SH-SY5Y (cell line): ENCODE results near the gene ASPG.

Experiments
- GATA2 ChIP-seq: IDR thresholded peaks from 2 replicates; pipeline ENCODE4 v1.6.1; 2011; ENCODE audit warnings: mild to moderate bottlenecking, low read depth, low read length
- GATA3 ChIP-seq: IDR thresholded peaks from 2 replicates; pipeline ENCODE4 v1.6.1; 2011; ENCODE audit warnings: low read depth, mild to moderate bottlenecking, low read length, moderate library complexity

ASPG gene

DNA sequence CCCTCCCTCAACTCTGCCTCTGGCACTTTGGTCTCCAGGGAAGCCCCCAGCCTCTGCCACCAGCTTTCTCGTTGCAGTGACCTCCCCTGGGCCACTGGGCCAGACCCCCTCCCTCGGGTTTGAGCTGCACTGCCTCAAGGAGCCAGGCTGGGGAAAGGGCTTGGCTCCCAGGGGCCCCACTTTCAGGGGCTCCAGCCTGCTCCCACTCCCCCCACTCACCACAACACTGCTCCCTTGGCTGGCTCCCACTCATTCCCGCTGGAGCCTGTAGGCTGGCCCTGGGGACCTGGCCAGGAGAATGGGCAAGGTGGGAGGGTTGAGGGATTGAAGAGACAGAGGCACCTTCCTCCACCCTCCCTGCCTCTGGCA lies 33.6 kb downstream of the ASPG start:
- TF ChIP-seq GATA2 (no peak), GATA3 (no peak)

DNA sequence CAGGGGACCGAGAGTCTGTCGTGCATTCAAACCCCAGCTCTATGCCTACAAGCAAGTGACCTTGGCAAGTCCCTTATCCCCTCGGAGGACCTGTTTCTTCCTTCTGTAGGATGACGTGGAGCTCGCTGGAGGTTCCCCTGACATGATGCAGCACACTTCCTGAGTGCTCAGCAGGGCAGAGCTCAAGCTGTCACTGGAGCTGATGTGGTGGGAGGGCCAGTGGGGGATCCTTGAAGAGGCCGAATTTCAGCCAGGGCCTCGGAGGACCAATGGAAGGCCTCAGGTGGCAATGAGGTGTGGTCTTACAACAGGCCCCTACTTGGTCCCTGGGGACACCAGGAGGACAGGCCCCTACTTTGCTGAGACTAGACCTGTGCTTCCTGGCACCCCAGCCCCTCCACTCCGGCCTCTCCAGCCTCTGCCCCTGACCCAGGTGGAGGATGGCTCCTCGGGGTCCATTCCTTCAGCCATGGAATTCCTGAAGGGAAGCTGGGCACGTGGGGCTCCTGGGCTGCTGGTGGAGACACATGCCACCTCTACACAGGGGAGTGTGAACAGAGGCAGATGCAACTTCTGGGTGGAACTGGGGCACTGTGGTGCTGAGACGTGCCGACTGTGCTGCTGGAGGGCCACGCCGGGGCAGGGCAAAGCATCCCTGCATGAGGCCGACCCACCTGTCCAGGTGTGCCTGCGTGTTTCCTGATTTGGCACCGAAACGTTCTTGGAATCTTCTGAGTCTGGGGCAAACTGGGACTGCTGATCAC lies 34.2 kb downstream of the ASPG start:
- TF ChIP-seq GATA2, result no peak
- TF ChIP-seq GATA3, result no peak

- TF ChIP-seq GATA2 (no peak), GATA3 (no peak)
Measured at GRCh38 chr14:104120281-104120741, 34.8 kb downstream of the ASPG start.

- TF ChIP-seq GATA2 (no peak), GATA3 (no peak)
Measured at GRCh38 chr14:104121142-104121541, 35.6 kb downstream of the ASPG start.

GRCh38 chr14:104123879-104124278 lies 38.4 kb downstream of the ASPG start:
- TF ChIP-seq GATA2, result no peak
- no peak for TF ChIP-seq GATA3

GRCh38 chr14:104125011-104125410 lies 39.5 kb downstream of the ASPG start:
- TF ChIP-seq GATA2, result no peak
- no peak for TF ChIP-seq GATA3

DNA sequence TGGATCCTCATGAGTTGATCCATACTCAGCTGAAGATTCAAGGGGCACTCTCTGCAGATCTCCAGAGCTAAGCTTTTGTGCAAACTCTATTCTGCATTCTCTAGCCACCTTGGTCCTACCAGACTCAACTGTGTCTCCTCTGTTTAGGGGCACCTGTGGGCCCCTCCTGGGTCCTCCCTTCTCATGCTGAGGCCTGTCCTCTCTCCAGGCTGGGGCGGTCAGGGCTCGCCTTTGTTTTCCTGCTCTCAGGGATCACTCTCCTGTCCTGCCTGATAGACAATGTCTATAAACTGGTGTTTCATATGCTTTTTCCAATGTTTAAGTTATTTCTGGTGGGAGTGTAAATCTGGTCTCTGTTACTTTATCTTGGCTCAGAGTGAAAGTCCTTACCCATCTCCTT lies 41.3 kb downstream of the ASPG start:
- no peak for TF ChIP-seq GATA2
- TF ChIP-seq GATA3, result no peak

DNA sequence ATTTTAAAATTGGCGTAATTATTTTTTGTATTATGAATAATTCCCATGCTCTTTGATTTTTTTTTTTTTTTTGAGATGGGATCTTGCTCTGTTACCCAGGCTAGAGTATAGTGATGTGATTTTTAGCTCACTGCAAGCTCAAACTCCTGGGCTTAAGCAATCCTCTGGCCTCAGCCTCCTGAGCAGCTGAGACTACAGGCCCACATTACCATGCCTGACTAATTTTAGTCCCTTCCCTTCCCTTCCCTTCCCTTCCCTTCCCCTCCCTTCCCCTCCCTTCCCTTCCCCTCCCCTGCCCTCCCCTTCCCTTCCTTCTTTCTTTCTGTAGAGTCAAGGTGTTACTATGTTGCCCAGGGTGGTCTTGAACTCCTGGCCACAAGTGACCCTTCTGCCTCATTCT lies 43.5 kb downstream of the ASPG start:
- TF ChIP-seq GATA3 (no peak), GATA2 (no peak)

- TF ChIP-seq GATA2, result no peak
- no peak for TF ChIP-seq GATA3
Measured at GRCh38 chr14:104129556-104129955, 44.1 kb downstream of the ASPG start.

DNA sequence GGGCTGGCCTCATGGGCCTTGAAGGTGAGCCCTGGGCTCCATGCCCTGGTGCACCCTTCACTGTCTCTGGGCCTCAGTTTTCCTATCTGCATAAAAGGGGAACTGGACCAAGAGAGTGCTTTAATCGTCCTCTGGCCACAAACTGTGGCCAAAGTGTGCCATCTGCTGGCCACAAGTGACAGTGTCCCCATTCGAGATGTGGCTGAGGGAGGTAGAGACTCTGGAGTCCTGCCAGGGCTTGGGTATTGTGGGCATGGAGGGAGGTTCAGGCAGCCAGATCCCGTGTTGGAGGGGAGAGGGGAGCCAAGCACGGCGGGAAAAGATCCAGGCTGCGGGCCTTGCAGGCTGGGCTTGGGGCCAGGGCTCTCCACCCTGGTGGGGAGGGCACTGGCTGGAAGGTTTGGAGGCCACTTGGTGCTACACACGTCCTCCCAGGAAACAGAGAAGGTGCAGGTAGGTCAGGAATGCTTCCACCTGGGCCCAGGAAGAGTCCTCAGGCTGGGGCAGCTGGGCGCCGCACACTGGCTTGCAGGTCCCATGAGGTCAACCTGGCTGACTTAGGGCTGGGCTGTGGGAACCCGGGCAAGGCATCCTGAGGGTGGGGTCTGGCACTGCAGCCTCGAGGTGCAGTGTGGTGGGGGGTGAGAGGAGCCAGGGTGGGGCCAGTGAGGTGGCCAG lies 45.6 kb downstream of the ASPG start:
- TF ChIP-seq GATA2, result no peak
- TF ChIP-seq GATA3, result no peak

GRCh38 chr14:104131968-104132732 lies 46.6 kb downstream of the ASPG start:
- no peak for TF ChIP-seq GATA3
- TF ChIP-seq GATA2, result no peak

DNA sequence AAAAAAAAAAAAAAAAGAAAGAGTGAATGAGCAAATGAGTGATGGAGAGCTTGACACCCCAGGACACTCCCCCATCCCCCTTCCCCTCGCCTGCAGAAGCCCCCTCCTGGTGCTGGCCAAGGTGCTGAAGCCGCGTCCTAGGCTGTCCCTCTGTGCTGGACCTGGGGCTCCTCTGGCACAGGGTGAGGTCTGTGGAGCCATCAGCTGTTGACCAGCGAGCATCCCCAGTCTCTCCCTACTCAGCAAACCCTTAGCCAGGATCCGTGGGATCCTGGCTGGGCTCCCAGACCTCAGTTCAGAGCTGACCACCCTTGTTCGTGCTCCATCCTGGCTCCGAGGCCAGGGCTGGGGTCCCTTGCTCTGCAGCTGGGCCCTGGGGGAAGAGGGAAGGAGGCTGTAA lies 47.5 kb downstream of the ASPG start:
- TF ChIP-seq GATA3, result no peak
- no peak for TF ChIP-seq GATA2

- TF ChIP-seq GATA2, result no peak
- TF ChIP-seq GATA3, result no peak
Measured at GRCh38 chr14:104133496-104133895, 48.0 kb downstream of the ASPG start.
